H1 (cell line): ENCODE data around the gene PI4KA. TPM values are rescaled to one million over a fixed set of nuclear protein-coding genes. Genes with fewer than 3 reads are reported as not detected.
"Not testable (repeated sequence)": the region's sequence is repeated elsewhere in the genome, so short reads cannot be mapped to it uniquely, and the experiment has no call there.

Experiments
- CTCF ChIA-PET: fragments of 300-600 bp; sonication (Branson Sonifier 250); formaldehyde crosslinking; loops from one replicate; lab custom pipeline; 2021; ENCODE audit not compliant: partially characterized antibody; lab: Charles Lee
- POLR2A ChIA-PET: fragments of 300-600 bp; sonication (Branson Sonifier 250); formaldehyde crosslinking; loops from one replicate; lab custom pipeline; 2021; ENCODE audit warnings: inconsistent platforms; ENCODE audit not compliant: partially characterized antibody; lab: Charles Lee
- DNase-seq, 2 experiments: peaks; one replicate each; pipeline versions ENCODE4 v3.0.0 to v3.0.0-alpha.2; 2010 to 2022; ENCODE audit warnings: low spot score in 2 of 2, low read depth in 1 of 2, mixed read lengths in 1 of 2
- FAIRE-seq: peaks from 2 replicates; lab custom pipeline; 2011; peaks lifted over from hg19 to GRCh38; lab: Jason Lieb, UNC
- H2AFZ ChIP-seq: 2 replicates; pipeline ENCODE4 v1.8.1; 2012; ENCODE audit warnings: low read length, inconsistent platforms
- H2AK5ac ChIP-seq: 2 replicates; pipeline ENCODE4 v1.6.1; 2013; ENCODE audit warnings: low read depth, low read length
- H2BK120ac ChIP-seq: replicated peaks from 2 replicates; pipeline ENCODE3; 2013; ENCODE audit warnings: low read depth, low read length, inconsistent platforms
- H2BK12ac ChIP-seq: 2 replicates; pipeline ENCODE4 v1.6.1; 2013; ENCODE audit warnings: low read depth, low read length
- H2BK15ac ChIP-seq: 2 replicates; pipeline ENCODE4 v1.6.1; 2013; ENCODE audit warnings: low read length
- H2BK20ac ChIP-seq: 2 replicates; pipeline ENCODE4 v1.6.1; 2013; ENCODE audit warnings: low read length
- H2BK5ac ChIP-seq: 2 replicates; pipeline ENCODE4 v1.6.1; 2013; ENCODE audit warnings: low read depth, low read length
- H3K14ac ChIP-seq: 2 replicates; pipeline ENCODE4 v1.6.1; 2013; ENCODE audit warnings: inconsistent platforms; ENCODE audit not compliant: insufficient read length
- H3K18ac ChIP-seq: 2 replicates; pipeline ENCODE4 v1.6.1; 2013; ENCODE audit warnings: low read length; ENCODE audit errors: extremely low read depth
- H3K23ac ChIP-seq: 2 replicates; pipeline ENCODE4 v1.6.1; 2013; ENCODE audit warnings: inconsistent platforms; ENCODE audit not compliant: insufficient read length
- H3K23me2 ChIP-seq: 2 replicates; pipeline ENCODE4 v1.6.1; 2013; ENCODE audit warnings: low read depth, low read length
- H3K27ac ChIP-seq: 2 replicates; pipeline ENCODE4 v1.6.1; 2011; ENCODE audit warnings: low read depth, low read length, inconsistent platforms
- H3K27me3 ChIP-seq, 4 experiments: replicated peaks in 1 of 4; 1 replicate in 1 of 4; 2 replicates in 3 of 4; pipeline versions ENCODE4 v1.6.1 to v1.8.1; 2011 to 2013; ENCODE audit warnings: low read length in 3 of 4, mild to moderate bottlenecking in 3 of 4, inconsistent platforms in 2 of 4, mixed read lengths in 2 of 4, moderate library complexity in 1 of 4; ENCODE audit not compliant: control insufficient read depth in 3 of 4, insufficient read depth in 3 of 4; ENCODE audit errors: extremely low read depth in 1 of 4
- H3K36me3 ChIP-seq, 4 experiments: 2 replicates each; pipeline versions ENCODE4 v1.6.1 to v1.8.1; 2011 to 2013; ENCODE audit warnings: mild to moderate bottlenecking in 4 of 4, low read length in 3 of 4, moderate library complexity in 2 of 4, control low read depth in 1 of 4, inconsistent platforms in 1 of 4; ENCODE audit not compliant: insufficient read depth in 4 of 4, control insufficient read depth in 2 of 4
- H3K4ac ChIP-seq: replicated peaks from 2 replicates; pipeline ENCODE3; 2013; ENCODE audit warnings: low read length, low read depth, mixed read lengths, inconsistent platforms; ENCODE audit not compliant: insufficient read length
- H3K4me1 ChIP-seq, 4 experiments: replicated peaks in 1 of 4; 1 replicate in 1 of 4; 2 replicates in 3 of 4; pipeline versions ENCODE4 v1.6.1 to v1.8.1; 2011 to 2013; ENCODE audit warnings: low read length in 3 of 4, inconsistent platforms in 2 of 4, mixed read lengths in 1 of 4; ENCODE audit not compliant: insufficient read depth in 4 of 4, control insufficient read depth in 3 of 4
- H3K4me2 ChIP-seq, 2 experiments: 2 replicates each; pipeline versions ENCODE4 v1.6.1 to v1.8.1; 2011 to 2013; ENCODE audit warnings: low read depth in 2 of 2, low read length in 2 of 2, control low read depth in 1 of 2, inconsistent platforms in 1 of 2, mild to moderate bottlenecking in 1 of 2; ENCODE audit not compliant: insufficient read depth in 1 of 2
- H3K4me3 ChIP-seq, 4 experiments: fragments of 200-600, 300-600 bp in 1 of 4; sonication (generic), shearing (Covaris generic), sonication (Bioruptor Twin) in 1 of 4; 2 replicates each; pipeline versions ENCODE4 v1.5.1 to v1.8.1; 2011 to 2016; ENCODE audit warnings: low read length in 4 of 4, low read depth in 3 of 4, control low read depth in 2 of 4, inconsistent platforms in 2 of 4, mild to moderate bottlenecking in 2 of 4, mixed read lengths in 1 of 4, moderate library complexity in 1 of 4; ENCODE audit not compliant: insufficient read depth in 2 of 4; ENCODE audit errors: extremely low read depth in 1 of 4
- H3K56ac ChIP-seq: replicated peaks from 2 replicates; pipeline ENCODE3; 2013; ENCODE audit warnings: low read depth, mild to moderate bottlenecking, mixed read lengths, low read length, inconsistent platforms; ENCODE audit not compliant: insufficient read length
- H3K79me1 ChIP-seq: 2 replicates; pipeline ENCODE4 v1.6.1; 2013; ENCODE audit warnings: low read depth, low read length, control low read depth
- H3K79me2 ChIP-seq, 2 experiments: 2 replicates each; pipeline versions ENCODE4 v1.6.1 to v1.8.1; 2012 to 2013; ENCODE audit warnings: low read length in 2 of 2, mild to moderate bottlenecking in 2 of 2, inconsistent platforms in 1 of 2; ENCODE audit not compliant: insufficient read depth in 2 of 2, control insufficient read depth in 1 of 2
- H3K9ac ChIP-seq, 4 experiments: replicated peaks in 1 of 4; 1 replicate in 1 of 4; 2 replicates in 3 of 4; pipeline versions ENCODE4 v1.6.1 to v1.8.1; 2011 to 2013; ENCODE audit warnings: low read depth in 3 of 4, low read length in 3 of 4, control low read depth in 2 of 4, mild to moderate bottlenecking in 2 of 4, moderate library complexity in 2 of 4, inconsistent platforms in 1 of 4; ENCODE audit errors: extremely low read depth in 1 of 4
- H3K9me3 ChIP-seq, 2 experiments: 2 replicates each; pipeline versions ENCODE4 v1.6.1 to v1.8.1; 2012 to 2013; ENCODE audit warnings: mild to moderate bottlenecking in 2 of 2, moderate library complexity in 2 of 2, control low read depth in 1 of 2, inconsistent platforms in 1 of 2, low read depth in 1 of 2, low read length in 1 of 2, mixed read lengths in 1 of 2; ENCODE audit not compliant: insufficient read depth in 2 of 2
- H4K20me1 ChIP-seq, 2 experiments: replicated peaks in 1 of 2; 2 replicates each; pipeline versions ENCODE3 to v1.8.1; 2011 to 2013; ENCODE audit warnings: inconsistent platforms in 2 of 2, low read length in 2 of 2, mild to moderate bottlenecking in 1 of 2; ENCODE audit not compliant: insufficient read depth in 2 of 2, control insufficient read depth in 1 of 2
- H4K5ac ChIP-seq: 2 replicates; pipeline ENCODE4 v1.6.1; 2013; ENCODE audit warnings: low read length, low read depth, mixed read lengths, inconsistent platforms; ENCODE audit not compliant: insufficient read length
- H4K8ac ChIP-seq: 2 replicates; pipeline ENCODE4 v1.8.0; 2013; ENCODE audit warnings: mild to moderate bottlenecking, moderate library complexity, low read length, inconsistent platforms; ENCODE audit not compliant: insufficient read depth; ENCODE audit errors: extremely low read depth
- H4K91ac ChIP-seq: replicated peaks from 2 replicates; pipeline ENCODE3; 2013; ENCODE audit warnings: low read length, mixed read lengths, inconsistent platforms; ENCODE audit not compliant: insufficient read length
- whole genome bisulfite sequencing, 2 experiments: shearing (Covaris generic) in 1 of 2; methylation state at CpG; one replicate each; pipeline versions ENCODE4 v1.1.6 to v1.1.7; 2013 to 2015; ENCODE audit warnings: low lambda C conversion rate in 2 of 2, mixed read lengths in 2 of 2, inconsistent platforms in 1 of 2, low coverage in 1 of 2, missing lambda C conversion rate in 1 of 2; ENCODE audit not compliant: insufficient replicate concordance in 2 of 2, insufficient coverage in 1 of 2, insufficient read length in 1 of 2; ENCODE audit errors: extremely low coverage in 1 of 2, missing lambda C conversion rate in 1 of 2; 5-methylcytosine and 5-hydroxymethylcytosine counted together
- polyA plus RNA-seq, 7 experiments: library from polyadenylated mRNA; depleted of rRNA in 3 of 7; stranded (reverse) in 5 of 7; unstranded in 2 of 7; fragments of >200 nt in 5 of 7; fragments of 200-250 nt in 2 of 7; gene quantifications; 1 replicate in 5 of 7; 2 replicates in 1 of 7; 4 replicates in 1 of 7; pipeline versions ENCODE4 v1.2.1 to v1.2.3, GENCODE V29; 2011 to 2013; ENCODE audit warnings: missing spikeins in 2 of 7, mixed read lengths in 2 of 7
- total RNA-seq: library from RNA; stranded (reverse); fragmentation: NEBNext Ultra II Directional; extraction: Animal tissue kit (Norgen Biotek cat#: 25700); gene quantifications from 2 replicates; pipeline ENCODE4 v1.2.1, GENCODE V29; 2021

The PI4KA gene
- total and polyA plus RNA-seq, 2 of the 8 experiments (the other 6 are each of a cell fraction or from before 2014, with no cell fraction given): 22.5 to 37.7 TPM

- H3K23ac ChIP-seq, H2BK12ac ChIP-seq, H3K56ac ChIP-seq, H3K23me2 ChIP-seq, H3K14ac ChIP-seq, H3K9ac ChIP-seq, H3K4me1 ChIP-seq, H2AFZ ChIP-seq, H3K9me3 ChIP-seq, H2BK20ac ChIP-seq, H3K4me2 ChIP-seq, H3K79me2 ChIP-seq, H4K5ac ChIP-seq, H3K27ac ChIP-seq, POLR2A ChIA-PET, H2BK15ac ChIP-seq, H3K27me3 ChIP-seq, H4K91ac ChIP-seq, H2BK5ac ChIP-seq, H3K4ac ChIP-seq, H4K20me1 ChIP-seq, H3K4me3 ChIP-seq, H3K79me1 ChIP-seq, H4K8ac ChIP-seq, FAIRE-seq, H2BK120ac ChIP-seq, H3K36me3 ChIP-seq, H2AK5ac ChIP-seq, H3K18ac ChIP-seq: not testable (repeated sequence)
- DNase-seq: peak in 1 of 2 experiments; percentile 51
- 85% methylated on average over 30 of the region's 73 CpGs; no CpG with 5 or more reads in 1 of the 2 experiments for WGBS, 2 experiments
- CTCF ChIA-PET: interaction anchor here (0.6 kb wide), 1 partner anchor 204 kb away, joined by 3 read pairs; no protein-coding TSS in a partner anchor
These were observed 188.0 kb downstream of the PI4KA start for GRCh38 chr22:20670457-20671261.

- H2AFZ ChIP-seq, H2BK20ac ChIP-seq, H3K79me2 ChIP-seq, H3K23me2 ChIP-seq, FAIRE-seq, H4K91ac ChIP-seq, H3K4ac ChIP-seq, H2BK12ac ChIP-seq, H2BK5ac ChIP-seq, H4K8ac ChIP-seq, H3K14ac ChIP-seq, H3K56ac ChIP-seq, H3K4me2 ChIP-seq, H3K27me3 ChIP-seq, H3K36me3 ChIP-seq, H2BK15ac ChIP-seq, CTCF ChIA-PET, H3K4me3 ChIP-seq, H3K9ac ChIP-seq, H3K27ac ChIP-seq, H4K5ac ChIP-seq, H2AK5ac ChIP-seq, H3K4me1 ChIP-seq, H2BK120ac ChIP-seq, POLR2A ChIA-PET, H3K23ac ChIP-seq, H3K18ac ChIP-seq, H3K79me1 ChIP-seq, H4K20me1 ChIP-seq, H3K9me3 ChIP-seq: not testable (repeated sequence)
- 92% methylated on average over 11 of the region's 13 CpGs; no CpG with 5 or more reads in 1 of the 2 experiments for WGBS, 2 experiments
- DNase-seq: peak in 1 of 2 experiments; percentile 44
These were observed 188.7 kb downstream of the PI4KA start for GRCh38 chr22:20669884-20670283.
